DMS153 treated with DMSO at 0.1 percent for 48 hours (cell line): ENCODE data around the gene SLFN12.
"Not testable (repeated sequence)": the region's sequence is repeated elsewhere in the genome, so short reads cannot be mapped to it uniquely, and the experiment has no call there.

Source experiments
- DNase-seq: peaks from one replicate; lab custom pipeline; 2025; ENCODE audit not compliant: unreplicated experiment; lab: John Stamatoyannopoulos, UW

Gene SLFN12

DNA sequence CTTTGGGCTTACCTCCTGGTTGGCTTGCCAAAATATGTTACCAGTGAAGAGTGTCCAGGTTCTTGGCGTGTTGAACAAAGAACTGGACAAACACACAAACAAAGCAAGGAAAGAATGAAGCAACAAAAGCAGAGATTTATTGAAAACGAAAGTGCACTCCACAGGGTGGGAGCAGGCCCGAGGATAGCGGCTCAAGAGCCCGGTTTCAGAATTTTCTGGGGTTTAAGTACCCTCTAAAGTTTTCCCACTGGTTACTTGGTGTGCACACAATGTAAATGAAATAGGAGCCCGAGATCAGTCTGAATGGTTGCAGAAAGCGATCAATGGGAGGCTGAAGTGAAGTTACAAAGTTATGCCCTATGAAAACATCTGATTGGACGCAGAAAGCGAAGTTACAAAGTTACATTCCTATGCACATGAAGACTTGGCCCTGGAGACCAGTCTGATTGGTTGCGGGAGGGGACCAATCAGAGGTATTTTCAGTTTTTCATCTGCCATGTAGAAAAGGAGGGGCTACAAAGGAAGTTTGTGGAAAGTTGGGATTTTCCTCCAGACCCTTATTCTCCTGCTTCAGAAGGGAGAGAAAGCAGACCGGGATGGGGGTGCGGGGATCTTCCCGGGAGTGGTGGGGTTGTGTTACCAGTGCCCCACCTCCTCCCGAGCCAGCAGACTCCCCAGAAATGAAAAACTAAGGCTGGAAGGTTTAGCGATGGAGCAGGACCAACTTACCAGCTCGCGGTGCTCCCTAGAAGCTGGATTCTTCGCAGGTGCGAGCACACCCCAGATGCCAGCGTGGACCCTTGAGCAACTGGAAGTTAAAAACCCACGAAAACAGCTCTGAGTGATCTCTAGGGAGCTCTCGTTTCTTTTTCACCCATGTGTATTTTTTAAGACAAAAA is at the start of gene SLFN12:
Gene SLFN12 (minus strand): TSS at position 325 of the 899 bp plus-strand sequence. CDS start 9,472 bp downstream, outside the sequence.
- DNase-seq, result no peak

DNA sequence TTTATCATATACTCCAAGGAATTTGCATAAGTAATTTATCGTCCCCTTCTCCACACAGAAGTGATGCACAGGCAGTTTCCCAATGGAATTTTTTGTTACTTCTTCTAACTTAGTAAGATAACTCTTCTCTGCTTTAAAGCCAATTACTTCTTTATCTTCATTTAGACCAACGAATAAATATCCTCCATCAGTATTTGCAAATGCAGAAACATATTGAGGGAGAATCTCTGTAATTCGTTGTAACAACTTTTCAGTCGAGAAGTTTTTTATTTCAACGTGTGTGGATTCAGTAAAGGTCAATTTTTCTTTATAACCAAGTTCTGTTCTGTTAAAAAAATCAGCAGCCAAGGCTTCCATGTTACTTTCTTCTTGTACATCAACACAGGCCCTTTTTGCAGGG is 47.0 kb upstream of the SLFN12 start:
- DNase-seq, result no peak

DNA sequence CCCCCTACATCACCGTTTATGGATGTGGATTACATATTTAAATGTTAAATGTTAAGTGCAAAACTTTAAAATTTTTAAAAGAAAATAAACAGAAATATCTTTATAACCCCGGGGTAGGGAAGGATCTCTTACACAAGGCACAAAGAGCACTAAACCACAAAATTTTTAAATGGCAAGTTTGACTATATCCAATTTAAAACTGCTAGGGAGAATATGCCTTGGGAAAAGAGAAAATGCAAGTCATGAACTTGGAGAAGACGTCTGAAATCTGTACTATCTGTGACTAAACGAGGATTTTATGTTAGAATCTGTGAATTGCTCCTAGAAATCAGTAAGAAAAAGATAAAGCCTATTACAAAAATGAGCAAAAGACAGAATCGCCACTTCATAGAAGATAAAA is 44.9 kb upstream of the SLFN12 start:
- DNase-seq, result no peak

DNA sequence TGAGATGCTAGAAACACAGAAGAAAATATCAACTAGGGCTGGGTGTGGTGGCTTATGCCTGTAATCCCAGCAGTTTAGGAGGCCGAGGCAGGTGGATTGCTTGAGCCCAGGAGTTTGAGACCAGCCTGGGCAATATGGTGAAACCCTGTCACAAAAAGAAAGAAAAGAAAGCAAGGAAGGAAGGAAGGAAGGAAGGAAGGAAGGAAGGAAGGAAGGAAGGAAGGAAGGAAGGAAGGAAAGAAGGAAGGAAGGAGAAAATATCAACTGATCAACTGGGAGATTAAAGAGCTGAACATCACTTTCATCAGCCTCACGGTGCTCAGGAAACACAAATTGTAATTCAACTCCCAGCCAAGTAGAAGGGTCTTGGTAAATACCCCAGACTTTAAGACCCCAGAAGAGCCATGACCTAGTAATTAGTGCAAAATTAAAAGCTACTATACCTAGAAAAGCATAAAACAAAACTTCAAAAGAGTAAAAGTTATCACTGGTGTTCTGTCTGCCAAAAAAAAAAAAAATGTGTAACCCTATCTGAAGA is 44.1 kb upstream of the SLFN12 start:
- no peak for DNase-seq

DNA sequence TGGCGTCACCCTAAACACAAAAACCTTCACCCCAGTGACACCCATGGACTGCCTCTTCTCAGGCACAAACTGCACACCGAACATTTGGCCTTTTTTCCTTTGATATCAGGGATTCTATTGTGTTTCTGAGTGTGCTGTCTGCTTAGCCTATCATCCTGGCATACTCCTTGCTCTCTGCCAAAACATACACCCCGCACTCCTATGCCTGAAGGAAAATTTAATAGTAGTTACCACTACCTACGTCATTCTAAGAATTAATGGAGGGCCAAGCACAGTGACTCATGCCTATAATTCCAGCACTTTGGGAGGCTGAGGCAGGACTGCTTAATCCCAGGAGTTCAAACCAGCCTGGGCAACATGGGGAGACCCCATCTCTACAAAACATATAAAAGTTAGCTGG is 36.2 kb upstream of the SLFN12 start:
- no peak for DNase-seq

DNA sequence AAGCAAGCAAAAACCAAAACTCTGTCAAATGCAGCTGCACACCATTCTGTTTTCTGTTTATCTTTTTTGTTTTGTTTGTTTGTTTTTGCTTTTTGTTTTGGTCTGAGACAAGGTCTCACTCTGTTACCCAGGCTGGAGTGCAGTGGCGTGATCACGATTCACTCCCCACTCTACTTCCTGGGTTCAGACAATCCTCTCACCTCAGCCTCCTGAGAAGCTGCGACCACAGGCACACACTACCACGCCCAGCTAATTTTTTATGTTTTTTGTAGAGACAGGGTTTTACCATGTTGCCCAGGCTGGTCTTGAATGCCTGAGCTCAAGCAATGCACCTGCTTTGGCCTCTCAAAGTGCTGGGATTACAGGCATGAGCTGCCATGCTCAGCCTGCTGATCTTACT is 35.5 kb upstream of the SLFN12 start:
- DNase-seq, result no peak

DNA sequence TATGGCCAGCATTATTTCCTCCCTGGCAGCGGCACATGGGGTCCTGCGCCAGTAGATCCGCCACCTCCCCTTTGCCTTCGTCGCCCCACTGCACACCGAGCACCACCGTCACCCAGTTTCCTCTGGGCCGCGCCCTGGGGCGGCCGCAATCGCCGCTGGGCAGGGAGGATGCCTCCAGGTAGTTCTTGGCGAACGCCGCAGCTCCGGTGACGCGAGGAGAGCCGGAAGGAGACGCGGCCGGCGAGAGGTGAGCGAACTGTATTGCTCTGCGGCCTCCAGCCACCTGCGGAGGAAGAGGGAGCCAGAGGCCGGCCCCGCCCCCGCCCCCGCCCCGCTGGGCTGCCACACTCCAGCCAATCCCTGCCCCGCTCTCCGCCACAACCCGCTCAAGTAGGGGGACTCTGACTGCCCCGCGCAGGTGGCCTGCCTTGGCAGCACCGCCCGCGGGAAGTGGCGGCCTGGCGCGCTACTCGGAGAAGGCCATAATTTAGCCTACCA is 28.1 kb upstream of the SLFN12 start:
- DNase-seq, result no peak

DNA sequence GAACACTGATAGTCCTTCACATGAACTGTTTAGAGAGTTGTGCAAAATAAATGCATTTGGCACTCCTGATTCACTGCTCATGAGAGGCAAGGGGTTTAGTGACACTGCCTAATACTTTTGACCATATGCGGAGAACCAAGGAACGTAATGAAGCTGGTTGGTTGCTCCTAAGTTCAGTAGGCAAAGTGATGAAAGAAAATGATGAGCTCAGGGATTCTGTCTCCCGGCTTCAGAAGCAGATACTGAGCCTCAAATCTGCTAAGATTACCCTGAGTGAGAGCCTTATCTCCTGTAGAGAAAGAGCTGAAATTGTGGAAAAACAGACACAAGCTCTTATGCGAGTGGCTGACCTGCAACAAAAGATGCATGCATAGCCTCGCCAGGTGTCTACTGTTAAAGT is 21.7 kb upstream of the SLFN12 start:
- not testable (repeated sequence) for DNase-seq

DNA sequence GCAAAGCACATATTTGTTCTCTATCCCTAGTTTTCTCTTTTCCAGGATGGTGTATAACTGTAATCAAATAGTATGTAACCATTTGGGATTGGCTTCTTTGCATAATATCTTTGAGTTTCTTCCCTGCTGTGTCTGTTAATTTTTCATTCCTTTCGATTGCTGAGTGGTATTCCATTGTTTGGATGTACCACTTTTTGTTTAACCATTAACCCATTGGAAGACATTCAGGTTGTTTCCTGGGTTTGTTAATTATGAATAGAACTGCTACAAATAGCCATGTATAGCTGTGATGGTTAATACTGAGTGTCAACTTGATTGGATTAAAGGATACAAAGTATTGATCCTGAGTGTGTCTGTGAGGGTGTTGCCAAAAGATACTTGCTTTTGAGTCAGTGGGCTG is 20.9 kb upstream of the SLFN12 start:
- no peak for DNase-seq

DNA sequence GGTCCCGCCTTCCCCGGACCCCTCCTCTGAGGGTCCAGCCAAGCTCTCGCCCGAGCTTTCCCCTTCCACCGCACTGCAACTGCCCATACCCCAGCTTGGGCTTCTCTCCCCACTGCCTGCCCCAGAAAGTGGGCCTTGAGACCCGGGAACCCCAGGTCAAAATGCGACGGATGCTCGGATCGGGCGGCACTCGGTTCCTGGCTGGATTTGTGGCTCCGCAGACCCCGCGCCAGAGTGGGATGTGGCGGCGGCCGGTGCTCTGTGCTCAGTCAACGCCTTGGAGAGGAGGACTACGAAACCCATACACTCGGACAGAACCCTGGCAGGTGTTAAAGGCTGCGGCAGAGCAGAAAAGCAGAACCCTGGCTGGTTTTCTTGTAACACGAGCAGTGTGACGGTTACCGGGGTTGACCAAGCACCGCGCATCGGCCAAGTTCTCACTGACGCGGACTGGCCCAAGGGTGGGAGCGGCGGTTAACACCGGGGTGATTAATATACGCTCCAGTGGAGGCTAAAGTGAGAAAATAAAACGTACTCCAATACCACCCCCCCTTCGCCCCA is 17.2 kb upstream of the SLFN12 start:
- DNase-seq, result no peak

DNA sequence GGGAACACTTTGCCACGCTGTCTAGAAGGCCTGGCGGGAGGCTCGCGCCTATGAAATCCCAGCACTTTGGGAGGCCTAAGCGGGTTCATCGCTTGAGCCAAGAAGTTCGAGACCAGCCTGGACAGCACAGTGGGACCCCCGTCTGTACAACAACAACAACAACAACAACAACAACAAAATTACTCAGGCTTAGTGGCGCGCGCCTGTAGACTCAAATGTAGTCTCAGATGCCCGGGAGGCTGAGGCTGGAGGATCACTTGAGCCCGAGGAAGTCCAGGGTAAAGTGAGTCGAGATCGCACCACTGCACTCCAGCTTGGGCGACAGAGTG is 16.6 kb upstream of the SLFN12 start:
- no peak for DNase-seq

DNA sequence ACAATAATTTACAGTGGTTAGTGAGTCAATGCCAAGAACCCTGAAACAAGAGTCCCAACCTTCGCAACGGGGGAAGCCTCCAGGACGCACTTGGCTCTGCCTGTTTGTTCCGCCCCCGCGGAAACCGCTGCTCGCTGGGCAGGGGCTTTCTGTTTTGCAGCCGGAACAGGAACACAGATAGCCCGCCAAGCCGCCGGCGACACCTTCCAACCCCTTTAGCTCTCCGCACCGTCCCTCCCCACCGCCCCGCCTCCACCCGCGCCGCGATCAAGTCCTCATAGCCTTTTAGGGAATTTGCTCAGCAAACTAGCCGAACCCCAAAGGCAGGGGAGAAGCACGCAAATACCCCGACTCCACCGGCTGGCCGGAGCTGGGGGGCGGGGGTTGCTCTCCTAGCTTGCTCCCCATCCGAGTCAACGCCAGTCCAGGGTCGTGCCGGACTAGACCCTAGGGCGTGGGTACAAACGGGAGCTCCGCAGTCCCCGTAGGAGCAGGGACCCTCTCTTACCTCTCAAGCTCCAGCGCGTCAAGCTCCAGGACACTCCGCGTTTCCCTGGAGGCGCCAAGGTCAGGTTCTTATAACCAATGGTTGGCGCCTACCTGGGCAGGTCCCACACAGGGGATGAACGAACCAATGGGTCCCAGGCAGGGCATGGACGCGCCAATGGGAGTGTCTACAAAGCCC is 16.1 kb upstream of the SLFN12 start, which contains the start of gene SLFN13:
Gene SLFN13 (minus strand): TSS at position 553 of the 685 bp plus-strand sequence. CDS start 3,086 bp downstream, outside the sequence.
- peak; percentile 74 for DNase-seq

DNA sequence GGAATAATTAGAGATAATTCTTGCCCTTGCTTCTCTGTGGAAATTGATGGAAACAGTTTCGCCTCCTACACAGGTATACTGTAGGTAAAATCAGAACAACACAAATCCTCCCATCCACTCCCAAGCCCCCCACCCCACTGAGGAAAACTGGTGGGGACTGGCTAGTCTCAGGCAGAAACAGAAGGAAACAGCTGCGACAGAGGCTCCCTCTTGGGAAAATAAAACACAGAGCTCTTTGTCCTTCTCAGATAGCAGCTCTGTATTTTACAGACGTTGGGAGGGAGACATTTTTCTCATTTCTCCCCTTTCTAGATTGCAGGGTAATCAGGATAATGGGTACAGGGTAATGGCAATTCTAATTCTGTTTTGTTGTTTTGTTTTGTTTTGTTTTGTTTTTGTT is 15.2 kb upstream of the SLFN12 start:
- no peak for DNase-seq

DNA sequence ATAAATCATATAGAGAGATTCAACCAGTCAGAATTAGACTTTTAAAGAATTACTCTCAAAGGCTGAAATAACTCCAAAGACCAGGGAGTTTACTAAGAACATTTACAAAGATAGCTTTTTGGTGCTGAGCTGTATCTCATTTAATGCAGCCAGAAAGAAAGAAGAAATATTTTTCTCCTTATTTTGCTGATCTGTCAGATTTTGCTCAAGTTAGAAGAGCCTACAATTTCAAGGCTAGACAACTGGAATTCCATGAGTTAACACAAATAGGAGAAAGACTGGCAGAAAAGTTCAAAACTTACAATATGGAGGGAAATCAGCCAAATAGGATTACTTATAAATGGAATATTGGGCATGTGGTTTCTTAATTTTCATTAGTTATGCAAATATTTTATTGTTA is 6.1 kb upstream of the SLFN12 start:
- no peak for DNase-seq

DNA sequence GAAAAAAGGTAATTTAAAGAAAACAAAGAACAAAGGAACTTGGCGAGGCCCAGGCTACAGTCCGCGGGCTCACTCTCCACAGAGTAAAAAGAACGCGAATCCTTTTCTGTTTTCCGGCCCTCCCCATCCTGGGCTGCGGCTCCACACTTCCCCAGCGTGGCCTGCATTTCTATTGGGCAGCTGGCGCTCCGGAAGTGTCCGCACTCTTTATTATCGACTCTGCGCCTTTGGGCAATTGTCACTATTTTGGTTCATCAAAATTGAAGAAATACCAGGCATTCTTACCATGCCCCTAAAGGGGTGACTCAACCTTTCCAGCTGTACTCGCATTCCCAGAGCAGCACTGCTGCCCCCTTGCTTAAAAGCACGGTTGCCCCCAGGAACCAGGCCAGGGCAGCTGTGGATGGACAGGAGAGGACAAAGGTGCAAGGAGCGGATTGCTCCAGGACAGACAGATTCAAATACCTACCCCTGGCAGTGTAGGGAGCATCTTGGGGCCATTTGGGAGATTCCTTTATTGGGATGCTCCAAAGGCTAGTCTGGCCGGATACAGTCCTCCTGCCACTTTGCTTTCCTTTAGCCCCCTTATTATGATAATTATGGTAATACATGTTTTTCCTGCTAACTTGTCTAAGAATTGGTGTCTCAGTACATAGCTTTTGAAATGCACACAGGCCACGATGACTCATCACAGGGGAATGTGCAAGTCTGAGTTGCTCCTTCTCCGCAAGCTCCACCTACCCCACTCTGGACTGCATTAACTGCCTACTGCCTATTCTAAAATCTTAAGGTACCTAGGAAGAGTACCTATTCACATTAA is 985 bp upstream of the SLFN12 start:
- no peak for DNase-seq

DNA sequence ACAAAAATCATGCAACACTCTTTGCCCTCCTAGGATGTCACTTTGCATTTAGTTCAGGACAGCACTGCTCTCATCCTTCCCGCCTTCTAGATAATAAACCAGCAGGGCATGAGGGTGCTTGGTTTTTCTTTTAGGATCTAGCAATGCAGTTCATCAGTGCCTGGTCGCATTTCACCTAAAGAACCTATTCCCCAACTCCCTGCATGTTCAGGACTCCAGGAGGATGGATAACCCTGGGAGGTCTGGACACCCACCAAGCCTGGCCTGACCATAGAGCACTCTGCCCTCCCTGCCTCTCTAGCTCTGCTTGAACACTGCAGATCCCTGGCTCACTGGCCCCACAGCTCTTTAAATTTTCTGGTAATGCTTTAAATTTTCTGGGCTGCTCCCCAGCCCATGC is 2.6 kb downstream of the SLFN12 start:
- no peak for DNase-seq

DNA sequence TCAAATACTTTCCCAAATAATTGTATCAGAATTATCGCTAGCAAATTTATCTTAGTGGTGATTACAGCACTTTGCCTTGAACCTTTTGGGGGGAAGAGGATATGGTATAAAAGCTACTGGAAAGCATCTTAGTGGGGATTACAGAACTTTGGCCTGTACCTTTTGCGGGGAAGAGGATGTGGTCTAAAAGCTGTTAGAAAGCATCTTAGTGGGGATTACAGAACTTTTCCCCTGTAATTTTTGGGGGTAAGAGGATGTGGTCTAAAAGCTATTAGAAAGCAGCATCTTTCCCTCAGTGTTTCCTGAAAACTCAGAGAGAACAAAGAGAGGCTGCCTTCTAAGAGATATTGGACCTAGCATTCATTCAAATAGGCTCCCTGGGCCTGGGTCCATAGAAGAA is 4.1 kb downstream of the SLFN12 start:
- no peak for DNase-seq

DNA sequence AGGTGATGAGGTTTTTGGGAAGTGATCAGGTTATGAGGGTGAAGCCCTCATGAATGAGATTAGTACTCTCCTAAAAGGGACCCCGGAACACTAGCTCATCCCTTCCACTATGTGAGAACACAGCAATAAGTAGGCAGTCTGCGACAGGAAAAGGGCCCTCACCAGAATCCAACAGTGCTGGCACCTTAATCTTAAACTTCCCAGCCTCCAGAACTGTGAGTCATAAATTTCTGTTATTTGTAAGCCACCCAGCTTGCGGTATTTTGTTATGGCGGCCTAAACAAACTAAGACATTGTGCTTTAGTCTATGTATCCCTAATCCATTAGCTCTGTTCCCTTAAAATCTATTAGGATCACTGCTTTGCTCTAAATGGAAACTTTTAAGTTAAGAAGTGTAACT is 8.5 kb downstream of the SLFN12 start:
- DNase-seq, result no peak

DNA sequence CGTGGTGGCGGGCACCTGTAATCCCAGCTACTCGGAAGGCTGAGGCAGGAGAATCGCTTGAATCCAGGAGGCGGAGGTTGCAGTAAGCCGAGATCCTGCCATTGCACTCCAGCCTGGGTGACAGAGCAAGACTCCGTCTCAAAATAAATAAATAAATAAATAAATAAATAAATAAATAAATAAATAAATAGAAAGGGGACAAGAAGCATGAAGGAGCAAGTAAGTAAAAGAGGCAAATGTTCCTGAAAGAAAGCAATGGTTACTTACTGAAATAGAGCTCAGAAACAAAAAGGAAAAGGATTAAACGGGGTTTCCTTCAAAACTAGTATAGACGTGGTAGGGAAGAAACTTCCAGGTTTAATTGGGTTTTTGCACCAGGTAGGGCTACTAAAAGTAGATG is 11.2 kb downstream of the SLFN12 start:
- DNase-seq, result not testable (repeated sequence)

DNA sequence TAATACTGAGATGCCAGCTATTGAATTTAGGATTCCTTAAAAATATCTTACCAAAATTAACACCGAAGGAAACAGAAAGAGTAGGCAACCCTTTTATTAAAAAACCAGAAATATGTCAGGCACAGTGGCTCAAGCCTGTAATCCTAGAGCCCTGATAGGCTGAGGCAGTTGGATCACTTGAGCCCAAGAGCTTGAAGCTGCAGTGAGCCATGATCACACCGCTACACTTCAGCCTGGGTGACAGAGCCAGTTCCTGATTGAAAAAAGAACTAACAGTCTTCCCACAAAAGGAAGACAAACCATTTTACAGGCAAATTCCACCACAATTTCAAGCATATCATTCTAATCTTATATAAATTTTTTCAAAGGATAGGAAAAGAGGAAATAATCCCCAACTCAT is 15.6 kb downstream of the SLFN12 start:
- DNase-seq, result no peak

DNA sequence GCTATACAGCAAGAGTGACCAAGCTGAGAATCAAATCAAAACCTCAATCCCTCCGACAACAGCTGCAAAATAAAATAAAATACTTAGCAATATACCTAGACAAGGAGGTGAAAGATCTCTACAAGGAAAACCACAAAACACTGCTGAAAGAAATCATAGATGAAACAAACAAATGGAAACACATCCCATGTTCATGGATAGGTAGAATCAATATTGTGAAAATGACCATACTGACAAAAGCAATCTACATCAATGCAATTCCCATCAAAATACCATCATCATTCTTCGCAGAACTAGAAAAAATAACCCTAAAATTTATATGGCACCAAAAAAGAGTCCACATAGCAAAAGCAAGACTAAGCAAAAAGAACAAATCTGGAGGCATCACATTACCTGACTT is 17.6 kb downstream of the SLFN12 start:
- not testable (repeated sequence) for DNase-seq
